Endothelial cell (in vitro differentiated cells): ENCODE measurements around the gene MMP17. TPM values are rescaled to one million over a fixed set of nuclear protein-coding genes. Genes with fewer than 3 reads are reported as not detected.

ENCODE experiments used
- DNase-seq: peaks from one replicate; pipeline ENCODE4 v3.0.0; 2021; ENCODE audit warnings: low spot score
- H3K27ac Mint-ChIP-seq: one replicate; pipeline ENCODE4 v1.8.0; 2021; ENCODE audit warnings: mixed read lengths, inconsistent platforms; ENCODE audit not compliant: unreplicated experiment
- H3K27me3 Mint-ChIP-seq: one replicate; pipeline ENCODE4 v1.8.0; 2021; ENCODE audit warnings: mild to moderate bottlenecking, moderate library complexity, mixed read lengths, inconsistent platforms; ENCODE audit not compliant: unreplicated experiment
- H3K36me3 Mint-ChIP-seq: one replicate; pipeline ENCODE4 v1.8.0; 2021; ENCODE audit warnings: mild to moderate bottlenecking, low read depth, mixed read lengths, inconsistent platforms; ENCODE audit not compliant: unreplicated experiment
- H3K4me1 Mint-ChIP-seq: one replicate; pipeline ENCODE4 v1.8.0; 2021; ENCODE audit warnings: mild to moderate bottlenecking, mixed read lengths, inconsistent platforms; ENCODE audit not compliant: unreplicated experiment
- H3K4me3 Mint-ChIP-seq: one replicate; pipeline ENCODE4 v1.8.0; 2021; ENCODE audit warnings: mild to moderate bottlenecking, mixed read lengths, inconsistent platforms; ENCODE audit not compliant: unreplicated experiment
- H3K9me3 Mint-ChIP-seq: one replicate; pipeline ENCODE4 v1.8.0; 2021; ENCODE audit warnings: mixed read lengths, inconsistent platforms; ENCODE audit not compliant: unreplicated experiment
- total RNA-seq: library from RNA; stranded (reverse); fragmentation: NEBNext Ultra II Directional; extraction: Animal tissue kit (Norgen Biotek cat#: 25700); gene quantifications from one replicate; pipeline ENCODE4 v1.2.1, GENCODE V29; 2021; ENCODE audit not compliant: unreplicated experiment
- TF ChIP-seq, protein P1 (sequence below): fragments of 200-600 bp; sonication (generic); IDR thresholded peaks from one replicate; pipeline ENCODE4 v1.5.0; 2021; ENCODE audit warnings: antibody characterized with exemption; ENCODE audit not compliant: unreplicated experiment

The MMP17 gene
- total RNA-seq, 1 donor from 2014 or later, result 6.3 TPM

DNA sequence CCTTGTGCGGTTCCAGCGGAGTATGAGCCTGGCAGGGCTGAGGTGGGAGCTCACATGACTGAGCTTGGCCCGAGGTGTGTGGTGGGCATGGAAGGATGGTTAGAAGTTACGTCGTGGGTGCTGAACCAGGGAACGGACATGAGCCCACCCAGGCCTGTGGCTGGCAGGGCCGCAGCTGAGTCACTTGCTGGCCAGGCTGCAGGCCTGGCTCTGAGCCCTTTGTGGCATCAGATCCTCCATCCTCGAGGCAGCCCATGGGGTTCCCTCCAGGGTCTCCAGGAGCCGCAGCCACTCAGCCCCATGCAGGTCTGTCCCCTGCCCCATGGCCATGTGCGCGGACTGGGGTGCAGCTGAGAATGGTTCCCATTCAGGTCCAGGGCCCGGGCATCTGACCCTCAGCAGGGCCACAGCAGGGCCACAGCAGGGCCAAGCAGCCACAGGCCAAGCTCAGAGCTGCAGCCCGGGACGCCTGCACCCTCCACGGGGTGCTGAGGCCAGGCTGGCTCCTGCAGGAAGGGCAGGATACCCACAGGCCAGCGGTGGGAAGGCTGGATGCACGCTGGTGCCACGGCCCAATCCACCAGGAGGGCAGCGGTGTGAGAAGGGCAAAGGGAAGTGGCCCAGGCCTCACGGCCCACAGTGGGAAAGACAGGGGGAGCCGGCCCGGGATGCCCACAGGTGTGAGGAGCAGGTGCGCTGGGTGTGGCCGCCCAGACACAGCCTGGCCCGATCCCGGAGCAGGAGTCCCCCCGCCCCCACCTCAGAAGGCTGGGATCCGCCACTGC, 39.9 kb downstream of the MMP17 start:
- peaks cover 2% of the 10 kb centered on the region for H3K4me1 Mint-ChIP-seq
- no peak overlapping the region for H3K27ac Mint-ChIP-seq
- no peak overlapping the region for H3K4me3 Mint-ChIP-seq
- TF ChIP-seq, protein P1, sequence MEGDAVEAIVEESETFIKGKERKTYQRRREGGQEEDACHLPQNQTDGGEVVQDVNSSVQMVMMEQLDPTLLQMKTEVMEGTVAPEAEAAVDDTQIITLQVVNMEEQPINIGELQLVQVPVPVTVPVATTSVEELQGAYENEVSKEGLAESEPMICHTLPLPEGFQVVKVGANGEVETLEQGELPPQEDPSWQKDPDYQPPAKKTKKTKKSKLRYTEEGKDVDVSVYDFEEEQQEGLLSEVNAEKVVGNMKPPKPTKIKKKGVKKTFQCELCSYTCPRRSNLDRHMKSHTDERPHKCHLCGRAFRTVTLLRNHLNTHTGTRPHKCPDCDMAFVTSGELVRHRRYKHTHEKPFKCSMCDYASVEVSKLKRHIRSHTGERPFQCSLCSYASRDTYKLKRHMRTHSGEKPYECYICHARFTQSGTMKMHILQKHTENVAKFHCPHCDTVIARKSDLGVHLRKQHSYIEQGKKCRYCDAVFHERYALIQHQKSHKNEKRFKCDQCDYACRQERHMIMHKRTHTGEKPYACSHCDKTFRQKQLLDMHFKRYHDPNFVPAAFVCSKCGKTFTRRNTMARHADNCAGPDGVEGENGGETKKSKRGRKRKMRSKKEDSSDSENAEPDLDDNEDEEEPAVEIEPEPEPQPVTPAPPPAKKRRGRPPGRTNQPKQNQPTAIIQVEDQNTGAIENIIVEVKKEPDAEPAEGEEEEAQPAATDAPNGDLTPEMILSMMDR, result no peak
- peaks cover under 1% of the 10 kb centered on the region for H3K9me3 Mint-ChIP-seq
- no peak for DNase-seq
- H3K36me3 Mint-ChIP-seq, result no peaks in the 10 kb centered on the region
- H3K27me3 Mint-ChIP-seq, result peaks cover 2% of the 10 kb centered on the region

DNA sequence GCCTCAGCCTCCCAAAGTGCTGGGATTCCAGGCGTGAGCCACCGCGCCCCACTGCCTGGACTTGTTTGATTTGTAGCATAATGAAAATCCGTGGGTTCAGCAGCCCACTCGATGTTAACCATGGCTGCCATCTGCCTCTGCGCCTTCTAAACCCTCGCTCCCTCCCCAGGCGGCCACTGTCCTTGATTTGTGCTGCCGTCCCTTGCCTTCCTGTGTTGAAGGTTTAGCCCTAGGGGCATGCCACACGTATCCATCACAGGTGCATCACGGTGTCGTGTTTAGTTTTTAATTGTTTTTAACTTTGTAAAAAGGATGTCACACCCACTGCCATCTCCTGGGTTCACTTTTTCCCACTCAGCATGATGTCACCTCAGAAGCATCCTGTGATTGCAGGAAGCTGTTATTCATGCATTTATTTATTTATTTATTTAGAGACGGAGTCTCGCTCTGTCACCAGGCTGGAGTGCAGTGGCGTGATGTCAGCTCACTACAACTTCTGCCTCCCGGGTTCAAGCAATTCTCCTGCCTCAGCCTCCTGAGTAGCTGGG, 41.8 kb downstream of the MMP17 start:
- Mint-ChIP-seq H3K4me3 (no peak overlapping the region), H3K36me3 (peaks cover 3% of the 10 kb centered on the region), H3K4me1 (peaks cover 2% of the 10 kb centered on the region), H3K9me3 (peaks cover 4% of the 10 kb centered on the region), H3K27me3 (peaks cover 10% of the 10 kb centered on the region), H3K27ac (no peak overlapping the region)
- TF ChIP-seq, protein P1, result no peak
- no peak for DNase-seq

DNA sequence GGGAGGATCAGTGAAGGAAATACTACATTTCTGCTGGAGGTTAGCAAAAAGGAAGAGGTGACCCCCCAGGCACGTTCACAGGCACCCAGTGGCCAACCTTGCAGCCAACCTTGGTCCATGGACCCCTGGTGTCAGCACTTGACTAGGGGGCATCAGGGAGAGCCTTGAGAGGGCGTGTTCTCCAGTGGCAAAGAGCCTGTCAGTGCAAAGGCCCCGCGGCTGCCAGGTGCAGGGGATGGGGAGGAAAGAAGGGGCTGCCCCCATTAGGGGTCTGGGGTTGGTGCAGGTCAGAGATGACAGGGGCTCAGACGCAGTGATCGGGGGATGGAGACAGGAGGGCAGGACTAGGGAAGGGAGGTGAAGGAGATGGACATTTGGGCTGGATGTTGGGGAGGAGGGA, 43.5 kb downstream of the MMP17 start:
- Mint-ChIP-seq H3K27ac (no peak overlapping the region), H3K9me3 (peaks cover 4% of the 10 kb centered on the region), H3K27me3 (peaks cover 10% of the 10 kb centered on the region), H3K4me3 (no peak overlapping the region), H3K36me3 (peaks cover 3% of the 10 kb centered on the region), H3K4me1 (peaks cover 2% of the 10 kb centered on the region)
- DNase-seq, result no peak
- TF ChIP-seq, protein P1, result no peak

DNA sequence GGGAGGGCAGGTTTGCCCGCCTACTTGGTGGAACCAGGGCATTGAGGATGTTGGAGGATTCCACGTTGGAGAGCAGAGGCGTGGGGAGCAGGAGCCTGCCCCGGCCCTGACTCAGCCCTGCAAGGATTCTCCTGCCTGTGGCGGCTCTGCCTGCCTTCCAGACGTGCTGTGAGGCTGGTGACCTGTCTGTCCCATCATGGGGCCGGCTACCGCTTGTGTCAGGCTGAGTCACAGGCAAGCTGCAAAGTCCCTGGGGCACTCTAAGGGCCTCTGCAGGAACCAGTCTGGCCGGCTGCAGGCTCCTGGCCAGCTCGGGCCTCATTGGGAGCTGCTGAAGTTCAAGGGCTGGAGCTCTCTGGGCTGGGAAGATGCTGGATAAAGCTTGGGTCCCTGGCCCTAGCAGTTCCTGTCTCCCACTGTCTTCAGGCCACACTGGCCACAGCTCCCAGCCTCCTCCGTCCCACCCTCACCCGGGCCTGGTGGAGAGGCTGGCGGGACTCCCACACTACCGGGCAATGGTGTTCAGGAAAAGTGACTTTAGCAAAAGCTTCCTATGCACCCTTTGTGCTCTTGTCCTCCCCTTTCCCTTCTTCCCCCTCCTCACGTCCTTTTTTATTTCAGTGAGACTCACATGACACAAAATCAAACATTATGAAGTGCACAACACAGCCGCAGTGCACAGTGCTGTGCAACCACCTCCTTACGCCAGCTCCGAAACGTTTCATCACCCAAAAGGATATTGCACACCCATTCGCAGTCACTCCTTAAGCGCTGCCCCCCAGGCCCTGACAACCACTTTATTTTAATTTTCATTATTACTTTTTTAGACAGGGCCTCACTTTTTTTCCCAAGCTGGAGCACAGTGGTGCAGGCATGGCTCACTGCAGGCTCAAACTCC, 44.2 kb downstream of the MMP17 start:
- TF ChIP-seq, protein P1, result no peak
- H3K27me3 Mint-ChIP-seq, result peaks cover 10% of the 10 kb centered on the region
- no peak overlapping the region for H3K4me3 Mint-ChIP-seq
- H3K27ac Mint-ChIP-seq, result no peak overlapping the region
- peaks cover 3% of the 10 kb centered on the region for H3K36me3 Mint-ChIP-seq
- peaks cover 2% of the 10 kb centered on the region for H3K4me1 Mint-ChIP-seq
- no peak for DNase-seq
- peaks cover 4% of the 10 kb centered on the region for H3K9me3 Mint-ChIP-seq
